SU-DHL-6 (cell line): Measurements from ENCODE around the gene ATP6V1G2.
"Not testable (repeated sequence)": the region's sequence is repeated elsewhere in the genome, so short reads cannot be mapped to it uniquely, and the experiment has no call there.

ENCODE experiments used
- H2AFZ ChIP-seq: fragments of 200-600 bp; sonication (generic); 2 replicates; pipeline ENCODE4 v1.6.1; 2014; ENCODE audit warnings: low read depth, mild to moderate bottlenecking, moderate library complexity, mixed read lengths, antibody characterized with exemption, low read length; ENCODE audit not compliant: severe bottlenecking
- H3F3A ChIP-seq: fragments of 200-600 bp; shearing (Covaris generic); 2 replicates; pipeline ENCODE4 v1.6.0; 2016; ENCODE audit warnings: antibody characterized with exemption, mild to moderate bottlenecking; ENCODE audit not compliant: insufficient read depth
- H3K27ac ChIP-seq: fragments of 200-600 bp; sonication (generic); 2 replicates; pipeline ENCODE4 v1.5.1; 2016; ENCODE audit warnings: low read depth, mild to moderate bottlenecking, low read length, moderate library complexity, mixed read lengths
- H3K27me3 ChIP-seq: fragments of 200-600 bp; sonication (generic), shearing (Covaris generic); 2 replicates; pipeline ENCODE4 v1.6.0; 2014; ENCODE audit warnings: mild to moderate bottlenecking, low read length
- H3K36me3 ChIP-seq: fragments of 200-600 bp; sonication (generic); 2 replicates; pipeline ENCODE4 v1.6.1; 2014; ENCODE audit warnings: mild to moderate bottlenecking, low read length, mixed read lengths
- H3K4me2 ChIP-seq: fragments of 300-600, 200-600 bp; shearing (Covaris generic), sonication (generic); 2 replicates; pipeline ENCODE4 v1.6.0; 2014; ENCODE audit warnings: low read length, low read depth, mild to moderate bottlenecking; ENCODE audit not compliant: poor library complexity, severe bottlenecking
- H3K4me3 ChIP-seq: fragments of 200-600 bp; sonication (generic); 2 replicates; pipeline ENCODE4 v1.5.1; 2014; ENCODE audit warnings: antibody characterized with exemption, low read length, mild to moderate bottlenecking, mixed read lengths; ENCODE audit not compliant: insufficient read depth, poor library complexity, severe bottlenecking
- H3K79me2 ChIP-seq: fragments of 200-600 bp; sonication (generic); 2 replicates; pipeline ENCODE4 v1.6.1; 2014; ENCODE audit warnings: mild to moderate bottlenecking, low read length, moderate library complexity; ENCODE audit not compliant: insufficient read depth
- H3K9ac ChIP-seq: fragments of 200-600 bp; sonication (generic); 2 replicates; pipeline ENCODE4 v1.7.0; 2014; ENCODE audit warnings: mild to moderate bottlenecking, low read length
- H3K9me2 ChIP-seq: fragments of 200-600 bp; sonication (generic); replicated peaks from 2 replicates; pipeline ENCODE4 v1.6.1; 2014; ENCODE audit warnings: low read length; ENCODE audit not compliant: insufficient read depth
- H3K9me3 ChIP-seq: fragments of 200-600 bp; sonication (generic); 2 replicates; pipeline ENCODE4 v1.6.1; 2014; ENCODE audit warnings: low read length, mixed read lengths; ENCODE audit not compliant: insufficient read depth
- H4K20me1 ChIP-seq: fragments of 200-600 bp; sonication (generic); 2 replicates; pipeline ENCODE4 v1.6.1; 2014; ENCODE audit warnings: low read depth, mild to moderate bottlenecking, antibody characterized with exemption, low read length, moderate library complexity, mixed read lengths
- EZH2phosphoT487 ChIP-seq: fragments of 200-600 bp; sonication (generic), shearing (Covaris generic); conservative IDR thresholded peaks from 2 replicates; pipeline ENCODE4 v1.6.1; 2018; ENCODE audit warnings: mild to moderate bottlenecking, antibody characterized with exemption, low read length, moderate library complexity, mixed read lengths
- TF ChIP-seq, protein P1 (sequence below): fragments of 200-600 bp; sonication (generic); IDR thresholded peaks from one replicate; pipeline ENCODE4 v1.5.1; 2017; ENCODE audit warnings: antibody characterized with exemption, mild to moderate bottlenecking, low read length, moderate library complexity; ENCODE audit not compliant: insufficient read depth, poor library complexity, severe bottlenecking

Gene ATP6V1G2

DNA sequence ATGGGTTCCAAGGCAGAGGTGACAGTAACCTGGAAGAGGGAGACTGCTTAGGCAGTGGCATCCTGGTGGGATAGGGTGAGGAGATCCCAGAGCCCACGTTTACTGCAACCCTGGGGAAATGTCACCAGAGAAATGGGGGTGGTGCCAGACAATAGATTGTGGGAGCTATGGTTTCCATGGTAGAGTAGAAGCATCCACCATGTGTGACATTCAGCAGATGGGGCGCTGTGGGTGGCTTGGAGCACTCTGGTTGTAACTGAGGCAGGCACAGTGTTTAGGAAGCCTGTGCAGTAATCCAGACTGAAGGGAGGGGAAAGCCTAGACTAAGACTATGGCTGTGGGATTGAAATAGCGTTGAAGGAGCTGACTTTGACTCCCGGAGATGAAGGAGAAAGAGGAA lies 49.6 kb downstream of the ATP6V1G2 start:
- TF ChIP-seq, protein P1, sequence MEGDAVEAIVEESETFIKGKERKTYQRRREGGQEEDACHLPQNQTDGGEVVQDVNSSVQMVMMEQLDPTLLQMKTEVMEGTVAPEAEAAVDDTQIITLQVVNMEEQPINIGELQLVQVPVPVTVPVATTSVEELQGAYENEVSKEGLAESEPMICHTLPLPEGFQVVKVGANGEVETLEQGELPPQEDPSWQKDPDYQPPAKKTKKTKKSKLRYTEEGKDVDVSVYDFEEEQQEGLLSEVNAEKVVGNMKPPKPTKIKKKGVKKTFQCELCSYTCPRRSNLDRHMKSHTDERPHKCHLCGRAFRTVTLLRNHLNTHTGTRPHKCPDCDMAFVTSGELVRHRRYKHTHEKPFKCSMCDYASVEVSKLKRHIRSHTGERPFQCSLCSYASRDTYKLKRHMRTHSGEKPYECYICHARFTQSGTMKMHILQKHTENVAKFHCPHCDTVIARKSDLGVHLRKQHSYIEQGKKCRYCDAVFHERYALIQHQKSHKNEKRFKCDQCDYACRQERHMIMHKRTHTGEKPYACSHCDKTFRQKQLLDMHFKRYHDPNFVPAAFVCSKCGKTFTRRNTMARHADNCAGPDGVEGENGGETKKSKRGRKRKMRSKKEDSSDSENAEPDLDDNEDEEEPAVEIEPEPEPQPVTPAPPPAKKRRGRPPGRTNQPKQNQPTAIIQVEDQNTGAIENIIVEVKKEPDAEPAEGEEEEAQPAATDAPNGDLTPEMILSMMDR: peak; percentile 18
- Histone ChIP-seq H3K4me2 (peak overlapping the region; percentile 94), H4K20me1 (peaks cover 17% of the 10 kb centered on the region; the same call in 1 of the 2 replicates), H3K27ac (peak overlapping the region; percentile 93), H3F3A (peaks cover 35% of the 10 kb centered on the region), H3K9ac (peak overlapping the region; percentile 72), H3K79me2 (peaks cover 82% of the 10 kb centered on the region), H3K4me3 (peak overlapping the region; percentile 95)
- H3K9me3 ChIP-seq, H3K36me3 ChIP-seq, H3K27me3 ChIP-seq, H2AFZ ChIP-seq, H3K9me2 ChIP-seq: not testable (repeated sequence)

- peaks cover 4% of the 10 kb centered on the region; the same call in 1 of the 2 replicates for H4K20me1 ChIP-seq
- H2AFZ ChIP-seq: no peak overlapping the region
- H3K4me2 ChIP-seq: peak overlapping the region; percentile 94
- peak overlapping the region; percentile 95 for H3K4me3 ChIP-seq
- peak overlapping the region; percentile 93 for H3K27ac ChIP-seq
- no peaks in the 10 kb centered on the region for H3K9me2 ChIP-seq
- H3K9me3 ChIP-seq: no peaks in the 10 kb centered on the region
- peaks cover 28% of the 10 kb centered on the region for H3F3A ChIP-seq
- H3K79me2 ChIP-seq: peaks cover 78% of the 10 kb centered on the region
- peak overlapping the region; percentile 72 for H3K9ac ChIP-seq
- no peaks in the 10 kb centered on the region for H3K36me3 ChIP-seq
- H3K27me3 ChIP-seq: no peaks in the 10 kb centered on the region
- no peak for TF ChIP-seq EZH2phosphoT487
- TF ChIP-seq, protein P1: no peak
Measured at GRCh38 chr6:31495580-31495979, 50.8 kb downstream of the ATP6V1G2 start.
